HepG2 (cell line): ENCODE results near the gene NSMF. TPM values are rescaled to one million over a fixed set of nuclear protein-coding genes. Genes with fewer than 3 reads are reported as not detected.

Source experiments
- CEBPG ChIP-seq: IDR thresholded peaks from 2 replicates; pipeline ENCODE4 v1.6.1; 2016
- DR1 ChIP-seq: sonication (generic); formaldehyde crosslinking; IDR thresholded peaks from 2 replicates; pipeline ENCODE4 v1.8.0; 2021; ENCODE audit warnings: mild to moderate bottlenecking, missing genetic modification reagents, inconsistent platforms
- HOXA5 ChIP-seq: sonication (generic); formaldehyde crosslinking; IDR thresholded peaks from 2 replicates; pipeline ENCODE4 v1.4.0; 2020; ENCODE audit warnings: missing genetic modification reagents
- MAFG ChIP-seq: sonication (generic); formaldehyde crosslinking; IDR thresholded peaks from 2 replicates; pipeline ENCODE4 v1.5.1; 2020; ENCODE audit warnings: mild to moderate bottlenecking, missing genetic modification reagents
- PAXIP1 ChIP-seq: sonication (generic); formaldehyde crosslinking; conservative IDR thresholded peaks from 2 replicates; pipeline ENCODE4 v1.4.0; 2020; ENCODE audit warnings: mild to moderate bottlenecking, missing genetic modification reagents, moderate library complexity
- RNF219 ChIP-seq: sonication (generic); formaldehyde crosslinking; IDR thresholded peaks from 2 replicates; pipeline ENCODE4 v1.5.0; 2020; ENCODE audit warnings: mild to moderate bottlenecking, missing genetic modification reagents
- SRY ChIP-seq: sonication (generic); formaldehyde crosslinking; IDR thresholded peaks from 2 replicates; pipeline ENCODE4 v1.8.0; 2022; ENCODE audit warnings: mild to moderate bottlenecking, missing genetic modification reagents
- SYNCRIP ChIP-seq: fragments of 200-400 bp; formaldehyde crosslinking; IDR thresholded peaks from 2 replicates; pipeline ENCODE4 v1.6.1; 2018; ENCODE audit warnings: mild to moderate bottlenecking, low read depth, low read length; ENCODE audit not compliant: insufficient read depth
- TEAD2 ChIP-seq: sonication (generic); formaldehyde crosslinking; IDR thresholded peaks from 2 replicates; pipeline ENCODE4 v1.9.0; 2021; ENCODE audit warnings: missing genetic modification reagents
- TRIM24 ChIP-seq: sonication (generic); formaldehyde crosslinking; IDR thresholded peaks from 2 replicates; pipeline ENCODE4 v1.8.0; 2022; ENCODE audit warnings: mild to moderate bottlenecking, missing genetic modification reagents
- ZC3H13 ChIP-seq: sonication (generic); formaldehyde crosslinking; IDR thresholded peaks from 2 replicates; pipeline ENCODE4 v1.8.1; 2023; ENCODE audit warnings: mild to moderate bottlenecking, missing genetic modification reagents, moderate library complexity
- ZNF274 ChIP-seq: sonication (generic); formaldehyde crosslinking; IDR thresholded peaks from 2 replicates; pipeline ENCODE4 v1.5.1; 2020; ENCODE audit warnings: mild to moderate bottlenecking, missing genetic modification reagents
- ZNF350 ChIP-seq: sonication (generic); formaldehyde crosslinking; IDR thresholded peaks from 2 replicates; pipeline ENCODE4 v1.4.0; 2020; ENCODE audit warnings: mild to moderate bottlenecking, low read depth, missing genetic modification reagents, borderline replicate concordance
- ZNF567 ChIP-seq: sonication (generic); formaldehyde crosslinking; IDR thresholded peaks from 2 replicates; pipeline ENCODE4 v1.8.1; 2023; ENCODE audit warnings: mild to moderate bottlenecking, missing genetic modification reagents, borderline replicate concordance
- ZNF619 ChIP-seq: sonication (generic); formaldehyde crosslinking; IDR thresholded peaks from 2 replicates; pipeline ENCODE4 v1.4.0; 2020; ENCODE audit warnings: mild to moderate bottlenecking, missing genetic modification reagents
- polyA plus RNA-seq, 8 experiments: library from polyadenylated mRNA; depleted of rRNA in 3 of 8; stranded (reverse) in 7 of 8; unstranded in 1 of 8; fragments of >200 nt; fragmentation: Illumina TruSeq in 4 of 8; extraction: Trizol in 4 of 8; gene quantifications; 2 replicates each; pipeline versions ENCODE4 v1.2.1 to v1.2.3, GENCODE V29; 2011 to 2016; ENCODE audit warnings: low read depth in 4 of 8, missing spikeins in 1 of 8, mixed read lengths in 1 of 8; ENCODE audit not compliant: insufficient read depth in 1 of 8
- total RNA-seq, 5 experiments: library from RNA; depleted of rRNA; stranded (reverse); fragments of >200 nt; fragmentation: Illumina TruSeq; extraction: Trizol; gene quantifications; 2 replicates each; pipeline ENCODE4 v1.2.3, GENCODE V29; 2016; ENCODE audit warnings: low read depth in 1 of 5
- TF ChIP-seq, protein P1 (sequence below), 2 experiments: sonication (generic) in 1 of 2; formaldehyde crosslinking in 1 of 2; IDR thresholded peaks; 2 replicates each; pipeline versions ENCODE4 v1.4.0 to v1.6.1; 2018 to 2020; ENCODE audit warnings: missing genetic modification reagents in 2 of 2, borderline replicate concordance in 1 of 2, low read depth in 1 of 2, mild to moderate bottlenecking in 1 of 2, missing biosample characterization in 1 of 2
- TF ChIP-seq, protein P2 (sequence below): sonication (generic); formaldehyde crosslinking; IDR thresholded peaks from 2 replicates; pipeline ENCODE4 v1.4.0; 2020; ENCODE audit warnings: missing genetic modification reagents, borderline replicate concordance
- TF ChIP-seq, protein P3 (sequence below): sonication (generic); formaldehyde crosslinking; IDR thresholded peaks from 2 replicates; pipeline ENCODE4 v1.8.0; 2022; ENCODE audit warnings: mild to moderate bottlenecking, missing genetic modification reagents, moderate library complexity

The NSMF gene
- total and polyA plus RNA-seq, 2 of the 13 experiments (the other 11 are each of a cell fraction or from before 2014, with no cell fraction given), result 44.3 to 183 TPM

DNA sequence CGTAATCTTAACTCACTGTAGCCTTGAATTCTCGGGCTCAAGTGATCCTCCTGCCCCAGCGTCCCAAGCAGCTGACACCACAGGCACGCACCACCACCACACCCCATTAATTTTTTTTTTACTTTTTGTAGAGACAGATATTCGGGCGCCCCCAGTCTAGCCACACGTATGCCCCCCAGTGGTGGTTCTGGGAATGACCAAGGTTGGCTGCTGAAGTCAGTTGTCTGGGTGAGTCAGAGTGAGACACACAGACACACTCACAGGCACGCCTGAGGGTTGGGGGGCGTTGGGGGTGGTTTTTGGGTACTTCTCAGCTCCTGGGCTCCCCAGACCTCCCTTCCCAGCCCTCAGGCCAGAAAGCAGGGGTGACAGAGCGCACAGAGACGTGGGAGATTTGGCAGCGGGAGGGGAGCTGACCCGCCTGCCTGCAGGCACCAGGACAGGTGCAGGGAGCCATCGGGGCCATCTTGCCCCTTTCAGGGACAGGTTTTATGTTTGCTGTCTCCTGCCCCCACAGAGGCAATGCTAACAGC, 13.8 kb downstream of the NSMF start (continued):
- no peak for TF ChIP-seq PAXIP1 (CRISPR knock-in tag)
- TF ChIP-seq, protein P1, sequence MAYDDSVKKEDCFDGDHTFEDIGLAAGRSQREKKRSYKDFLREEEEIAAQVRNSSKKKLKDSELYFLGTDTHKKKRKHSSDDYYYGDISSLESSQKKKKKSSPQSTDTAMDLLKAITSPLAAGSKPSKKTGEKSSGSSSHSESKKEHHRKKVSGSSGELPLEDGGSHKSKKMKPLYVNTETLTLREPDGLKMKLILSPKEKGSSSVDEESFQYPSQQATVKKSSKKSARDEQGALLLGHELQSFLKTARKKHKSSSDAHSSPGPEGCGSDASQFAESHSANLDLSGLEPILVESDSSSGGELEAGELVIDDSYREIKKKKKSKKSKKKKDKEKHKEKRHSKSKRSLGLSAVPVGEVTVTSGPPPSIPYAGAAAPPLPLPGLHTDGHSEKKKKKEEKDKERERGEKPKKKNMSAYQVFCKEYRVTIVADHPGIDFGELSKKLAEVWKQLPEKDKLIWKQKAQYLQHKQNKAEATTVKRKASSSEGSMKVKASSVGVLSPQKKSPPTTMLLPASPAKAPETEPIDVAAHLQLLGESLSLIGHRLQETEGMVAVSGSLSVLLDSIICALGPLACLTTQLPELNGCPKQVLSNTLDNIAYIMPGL (CRISPR knock-in tag; IDR thresholded peaks at IDR 0.05; ENCODE audit: borderline replicate concordance in 1 of 2, low read depth in 1 of 2), result peak; percentile 29 to 50; a peak in 1 of 4 replicates
- TF ChIP-seq TRIM24 (CRISPR knock-in tag), result no peak
- TF ChIP-seq ZC3H13 (CRISPR knock-in tag), result peak; percentile 81; the same call in 1 of the 2 replicates
- TF ChIP-seq ZNF619, result no peak
- TF ChIP-seq SYNCRIP, result no peak
- no peak for TF ChIP-seq DR1 (CRISPR knock-in tag)
- no peak for TF ChIP-seq ZNF350 (CRISPR knock-in tag)
- TF ChIP-seq, protein P2, sequence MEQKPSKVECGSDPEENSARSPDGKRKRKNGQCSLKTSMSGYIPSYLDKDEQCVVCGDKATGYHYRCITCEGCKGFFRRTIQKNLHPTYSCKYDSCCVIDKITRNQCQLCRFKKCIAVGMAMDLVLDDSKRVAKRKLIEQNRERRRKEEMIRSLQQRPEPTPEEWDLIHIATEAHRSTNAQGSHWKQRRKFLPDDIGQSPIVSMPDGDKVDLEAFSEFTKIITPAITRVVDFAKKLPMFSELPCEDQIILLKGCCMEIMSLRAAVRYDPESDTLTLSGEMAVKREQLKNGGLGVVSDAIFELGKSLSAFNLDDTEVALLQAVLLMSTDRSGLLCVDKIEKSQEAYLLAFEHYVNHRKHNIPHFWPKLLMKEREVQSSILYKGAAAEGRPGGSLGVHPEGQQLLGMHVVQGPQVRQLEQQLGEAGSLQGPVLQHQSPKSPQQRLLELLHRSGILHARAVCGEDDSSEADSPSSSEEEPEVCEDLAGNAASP (CRISPR knock-in tag), result no peak
- no peak for TF ChIP-seq RNF219 (CRISPR knock-in tag)
- TF ChIP-seq TEAD2, result no peak
- no peak for TF ChIP-seq HOXA5
- no peak for TF ChIP-seq CEBPG
- TF ChIP-seq SRY, result peak; percentile 31; the same call in 1 of the 2 replicates
- TF ChIP-seq ZNF274, result no peak
- TF ChIP-seq ZNF567, result no peak
- TF ChIP-seq MAFG (CRISPR knock-in tag), result no peak
- TF ChIP-seq, protein P3, sequence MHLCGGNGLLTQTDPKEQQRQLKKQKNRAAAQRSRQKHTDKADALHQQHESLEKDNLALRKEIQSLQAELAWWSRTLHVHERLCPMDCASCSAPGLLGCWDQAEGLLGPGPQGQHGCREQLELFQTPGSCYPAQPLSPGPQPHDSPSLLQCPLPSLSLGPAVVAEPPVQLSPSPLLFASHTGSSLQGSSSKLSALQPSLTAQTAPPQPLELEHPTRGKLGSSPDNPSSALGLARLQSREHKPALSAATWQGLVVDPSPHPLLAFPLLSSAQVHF (CRISPR knock-in tag), result no peak
- TF ChIP-seq, all 625 proteins: peak for 49
